GM21390 (cell line): ENCODE measurements around the gene PRSS38.

Source experiments
- ATAC-seq: cut with Tn5 transposase; IDR thresholded peaks from one replicate; pipeline ENCODE4 v1.9.1; 2021; ENCODE audit not compliant: unreplicated experiment

PRSS38 gene

GRCh38 chr1:227894831-227895451 is 79.5 kb downstream of the PRSS38 start:
- no peak for ATAC-seq
